GM19099 (cell line): Measurements from ENCODE around the gene RIPK4.

ENCODE experiments used
- POLR2A ChIP-seq: IDR thresholded peaks from 3 replicates; pipeline ENCODE4 v1.6.1; 2011; ENCODE audit warnings: low read depth; ENCODE audit not compliant: insufficient read length; ENCODE audit errors: extremely low read depth

The RIPK4 gene

GRCh38 chr21:41691205-41692184, 75.4 kb downstream of the RIPK4 start:
- no peak for TF ChIP-seq POLR2A
